Activated CD4-positive, alpha-beta T cell treated with anti-CD3 and anti-CD28 coated beads, Interleukin-2, amount 50 U/mL, for 16 hours (primary cell): Measurements from ENCODE around the gene RASGRF2.
"Not testable (repeated sequence)": the region's sequence is repeated elsewhere in the genome, so short reads cannot be mapped to it uniquely, and the experiment has no call there.

ENCODE experiments used
- DNase-seq: peaks from one replicate; pipeline ENCODE4 v3.0.0-alpha.2; 2020

The RASGRF2 gene

GRCh38 chr5:81023261-81023970 is 63.3 kb downstream of the RASGRF2 start:
- DNase-seq = no peak

DNA sequence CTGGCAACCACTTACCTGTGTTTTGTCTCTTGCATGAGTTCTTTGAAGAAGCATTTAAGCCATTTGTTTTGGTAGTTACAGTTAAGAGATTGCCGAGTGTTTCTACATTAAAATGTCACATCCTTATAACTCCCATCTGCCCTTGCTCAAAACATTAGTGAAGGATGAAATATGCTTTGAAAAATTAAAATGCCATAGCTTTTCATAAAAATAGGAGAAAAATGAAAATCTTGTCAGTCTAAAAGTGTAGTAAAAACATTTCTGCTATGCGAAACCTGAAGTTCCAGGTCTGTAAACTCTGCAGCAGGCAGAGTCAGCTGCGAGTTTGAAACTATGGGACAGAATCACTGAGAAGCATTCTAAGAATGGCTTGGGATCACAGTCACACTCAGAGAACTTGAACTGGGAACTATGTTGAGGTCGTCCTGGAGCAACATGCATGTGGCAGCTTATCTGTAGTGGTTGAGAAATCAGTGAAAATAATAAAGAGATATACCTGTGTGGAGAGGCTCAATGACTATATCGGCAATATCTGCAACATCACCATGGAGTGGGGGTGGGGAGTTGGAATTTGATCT is 67.4 kb downstream of the RASGRF2 start:
- no peak for DNase-seq

DNA sequence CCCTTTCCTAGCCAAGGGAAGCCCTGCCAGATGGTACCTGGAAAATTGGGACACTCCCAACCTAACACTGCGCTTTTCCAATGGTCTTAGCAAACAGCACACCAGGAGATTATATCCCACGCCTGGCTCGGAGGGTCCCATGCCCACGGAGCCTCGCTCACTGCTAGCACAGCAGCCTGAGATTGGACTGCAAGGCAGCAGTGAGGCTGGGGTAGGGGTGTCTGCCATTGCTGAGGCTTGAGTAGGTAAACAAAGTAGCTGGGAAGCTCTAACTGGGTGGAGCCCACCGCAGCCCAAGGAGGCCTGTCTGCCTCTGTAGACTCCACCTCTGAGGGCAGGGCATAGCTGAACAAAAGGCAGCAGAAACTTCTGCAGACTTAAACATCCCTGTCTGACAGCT is 68.7 kb downstream of the RASGRF2 start:
- DNase-seq = not testable (repeated sequence)

DNA sequence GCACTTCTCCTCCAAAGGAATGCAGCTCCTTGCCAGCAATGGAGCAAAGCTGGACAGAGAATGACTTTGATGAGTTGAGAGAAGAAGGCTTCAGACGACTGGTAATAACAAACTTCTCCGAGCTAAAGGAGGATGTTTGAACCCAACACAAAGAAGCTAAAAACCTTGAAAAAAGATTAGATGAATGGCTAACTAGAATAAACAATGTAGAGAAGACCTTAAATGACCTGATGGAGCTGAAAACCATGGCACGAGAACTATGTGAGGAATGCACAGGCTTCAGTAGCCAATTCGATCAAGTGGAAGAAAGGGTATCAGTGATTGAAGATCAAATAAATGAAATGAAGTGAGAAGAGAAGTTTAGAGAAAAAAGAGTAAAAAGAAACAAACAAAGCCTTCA is 69.6 kb downstream of the RASGRF2 start:
- not testable (repeated sequence) for DNase-seq

DNA sequence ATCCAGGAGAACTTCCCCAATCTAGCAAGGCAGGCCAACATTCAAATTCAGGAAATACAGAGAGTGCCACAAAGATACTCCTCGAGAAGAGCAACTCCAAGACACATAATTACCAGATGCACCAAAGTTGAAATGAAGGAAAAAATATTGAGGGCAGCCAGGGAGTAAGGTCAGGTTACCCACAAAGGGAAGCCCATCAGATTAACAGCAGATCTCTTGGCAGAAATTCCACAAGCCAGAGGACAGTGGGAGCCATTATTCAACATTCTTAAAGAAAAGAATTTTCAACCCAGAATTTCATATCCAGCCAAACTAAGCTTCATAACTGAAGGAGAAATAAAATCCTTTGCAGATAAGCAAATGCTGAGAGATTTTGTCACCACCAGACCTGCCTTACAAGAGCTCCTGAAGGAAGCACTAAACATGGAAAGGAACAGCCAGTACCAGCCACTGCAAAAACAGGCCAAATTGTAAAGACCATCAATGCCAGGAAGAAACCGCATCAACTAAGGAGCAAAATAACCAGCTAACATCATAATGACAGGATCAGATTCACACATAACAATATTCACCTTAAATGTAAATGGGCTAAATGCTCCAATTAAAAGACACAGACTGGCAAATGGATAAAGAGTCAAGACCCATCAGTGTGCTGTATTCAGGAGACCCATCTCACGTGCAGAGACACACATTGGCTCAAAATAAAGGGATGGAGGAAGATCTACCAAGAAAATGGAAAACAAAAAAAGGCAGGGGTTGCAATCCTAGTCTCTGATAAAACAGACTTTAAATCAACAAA is 70.3 kb downstream of the RASGRF2 start:
- not testable (repeated sequence) for DNase-seq

GRCh38 chr5:81035522-81035921 is 75.4 kb downstream of the RASGRF2 start:
- no peak for DNase-seq

DNA sequence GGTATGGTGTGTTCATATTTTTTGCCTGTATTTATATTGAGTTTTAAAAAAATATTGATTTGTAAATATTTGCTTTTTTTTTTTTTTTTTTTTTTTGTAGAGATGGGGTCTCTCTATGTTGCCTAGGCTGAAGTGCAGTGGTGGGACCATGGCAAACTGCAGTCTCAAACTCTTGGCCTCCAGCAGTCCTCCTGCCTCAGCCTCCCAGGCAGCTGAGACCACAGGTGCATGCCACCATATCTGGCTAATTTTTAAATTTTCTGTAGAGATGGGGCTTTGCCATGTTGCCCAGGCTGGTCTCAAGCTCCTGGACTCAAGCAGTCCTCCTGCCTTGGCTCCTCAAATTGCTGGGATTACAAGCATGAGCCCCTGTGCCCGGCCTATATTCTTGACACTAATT is 78.3 kb downstream of the RASGRF2 start:
- no peak for DNase-seq

GRCh38 chr5:81044868-81045267 is 84.7 kb downstream of the RASGRF2 start:
- no peak for DNase-seq

- DNase-seq = no peak
These were observed 85.2 kb downstream of the RASGRF2 start for GRCh38 chr5:81045389-81045807.

DNA sequence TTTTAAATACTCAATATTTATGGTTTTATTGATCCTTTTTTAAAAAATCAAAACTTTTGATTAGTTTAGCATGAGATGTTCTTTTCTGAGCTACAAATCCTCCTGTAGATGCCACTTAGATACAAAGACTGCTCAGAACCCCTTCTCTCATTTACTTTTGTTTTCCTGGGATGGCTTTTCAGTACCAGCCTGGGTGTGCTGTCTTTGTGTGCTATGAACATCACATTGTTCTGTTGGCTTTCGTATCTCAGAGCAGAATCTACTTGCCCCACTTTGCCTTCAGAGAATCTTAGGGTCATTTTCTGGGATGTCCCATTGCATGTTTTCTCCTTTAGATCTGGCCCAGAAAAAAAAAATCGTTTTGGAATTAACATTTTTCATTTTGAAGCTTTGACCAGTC is 85.9 kb downstream of the RASGRF2 start:
- no peak for DNase-seq

- DNase-seq = no peak
These were observed 92.2 kb downstream of the RASGRF2 start for GRCh38 chr5:81052325-81052724.

DNA sequence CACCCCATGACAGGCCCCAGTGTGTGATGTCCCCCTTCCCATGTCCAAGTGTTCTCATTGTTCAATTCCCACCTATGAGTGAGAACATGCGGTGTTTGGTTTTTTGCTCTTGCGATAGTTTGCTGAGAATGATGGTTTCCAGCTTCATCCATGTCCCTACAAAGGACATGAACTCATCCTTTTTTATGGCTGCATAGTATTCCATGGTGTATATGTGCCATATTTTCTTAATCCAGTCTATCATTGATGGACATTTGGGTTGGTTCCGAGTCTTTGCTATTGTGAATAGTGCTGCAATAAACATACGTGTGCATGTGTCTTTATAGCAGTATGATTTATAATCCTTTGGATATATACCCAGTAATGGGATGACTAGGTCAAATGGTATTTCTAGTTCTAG is 93.1 kb downstream of the RASGRF2 start:
- not testable (repeated sequence) for DNase-seq

DNA sequence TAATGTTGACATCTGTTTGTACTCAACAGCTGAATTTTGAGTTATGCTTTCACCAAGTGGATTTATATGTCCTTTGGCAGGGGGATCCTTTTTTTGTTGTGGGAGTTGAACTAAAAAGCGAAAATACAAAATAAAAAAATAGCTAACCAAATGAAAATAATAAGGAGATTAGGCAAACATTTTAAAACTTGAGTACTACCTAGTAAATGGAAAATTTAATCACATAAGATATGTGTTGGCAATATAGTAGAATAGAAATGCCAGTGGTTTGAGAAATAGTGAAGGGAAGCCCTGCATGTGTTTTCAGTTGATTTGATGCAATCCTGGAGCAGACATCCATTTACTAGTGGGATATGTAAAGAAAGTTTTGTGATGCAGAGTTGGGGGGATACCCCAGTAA is 98.0 kb downstream of the RASGRF2 start:
- no peak for DNase-seq

- no peak for DNase-seq
These were observed 105.3 kb downstream of the RASGRF2 start for GRCh38 chr5:81065492-81065891.

DNA sequence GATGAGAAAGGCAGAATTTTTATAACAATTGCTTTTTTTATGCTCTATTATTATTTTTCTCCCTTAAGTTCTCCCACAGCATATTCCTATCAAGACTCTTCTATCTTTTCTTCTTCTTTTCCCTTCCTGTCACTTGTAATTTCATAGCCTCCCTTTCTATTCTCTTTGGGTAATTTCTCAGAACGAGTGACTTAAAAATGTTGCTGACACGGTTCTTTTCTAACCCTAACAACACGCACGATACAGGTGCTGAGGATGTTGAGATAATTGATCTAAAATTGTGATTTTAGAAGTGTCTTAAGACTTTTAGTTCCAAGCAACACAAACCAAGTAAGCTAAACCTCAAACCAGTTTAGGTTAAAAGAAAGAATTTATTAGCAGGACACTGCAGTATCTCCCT is 105.9 kb downstream of the RASGRF2 start:
- DNase-seq = no peak

GRCh38 chr5:81067406-81067805 is 107.2 kb downstream of the RASGRF2 start:
- no peak for DNase-seq

- DNase-seq = no peak
These were observed 107.9 kb downstream of the RASGRF2 start for GRCh38 chr5:81068063-81068462.

DNA sequence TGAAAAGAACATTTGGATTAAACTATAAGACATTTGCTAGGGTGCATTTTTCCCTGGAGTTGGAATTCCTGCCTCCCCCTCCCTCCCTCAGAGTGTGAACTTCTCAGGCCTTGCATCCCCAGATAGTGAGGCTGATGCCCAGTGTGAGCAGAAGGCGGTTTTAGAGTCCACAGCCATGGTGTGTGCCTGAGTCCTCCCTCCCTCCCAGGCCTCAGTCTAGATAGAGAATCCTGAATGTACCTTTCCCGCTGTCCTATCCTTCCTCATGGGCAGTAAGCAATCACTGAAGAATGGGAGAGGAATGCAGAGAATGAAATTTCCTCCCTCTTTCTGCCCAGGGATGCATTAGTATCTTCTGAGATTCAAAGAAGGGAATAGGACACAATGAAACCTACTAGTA is 108.5 kb downstream of the RASGRF2 start:
- DNase-seq = no peak

- no peak for DNase-seq
These were observed 109.8 kb downstream of the RASGRF2 start for GRCh38 chr5:81069990-81070389.

DNA sequence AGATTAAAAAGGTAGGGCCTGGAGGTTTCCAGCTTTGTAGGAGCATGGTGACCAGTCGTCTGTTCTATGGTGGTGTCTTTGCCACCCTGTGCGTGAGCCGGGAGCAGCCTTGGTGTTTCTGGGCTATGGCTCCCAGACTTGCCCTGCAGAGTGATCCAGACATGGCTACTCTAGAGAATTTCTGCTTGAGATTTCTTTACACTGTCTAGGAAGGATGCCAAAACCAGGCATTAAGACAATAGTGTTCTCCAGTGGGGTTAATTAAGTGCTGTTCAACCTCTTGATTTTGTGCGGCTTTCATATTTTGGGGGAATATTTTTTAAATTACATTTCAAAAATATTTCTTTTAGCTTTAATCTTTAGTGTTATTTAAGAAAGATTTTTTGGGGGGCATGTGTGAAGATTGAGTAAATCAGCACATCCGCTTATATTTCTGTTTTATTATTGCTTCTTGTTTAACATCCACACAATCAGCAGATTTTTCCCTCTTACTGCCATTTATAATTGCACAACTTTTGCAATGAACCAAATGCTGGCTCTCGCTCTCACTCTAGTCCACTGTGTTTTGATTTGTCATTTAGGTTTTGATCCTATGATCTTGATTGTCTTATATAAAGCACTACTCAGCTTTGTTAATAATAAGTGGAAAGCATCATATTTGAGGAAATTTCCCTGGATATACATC is 110.5 kb downstream of the RASGRF2 start:
- no peak for DNase-seq

DNA sequence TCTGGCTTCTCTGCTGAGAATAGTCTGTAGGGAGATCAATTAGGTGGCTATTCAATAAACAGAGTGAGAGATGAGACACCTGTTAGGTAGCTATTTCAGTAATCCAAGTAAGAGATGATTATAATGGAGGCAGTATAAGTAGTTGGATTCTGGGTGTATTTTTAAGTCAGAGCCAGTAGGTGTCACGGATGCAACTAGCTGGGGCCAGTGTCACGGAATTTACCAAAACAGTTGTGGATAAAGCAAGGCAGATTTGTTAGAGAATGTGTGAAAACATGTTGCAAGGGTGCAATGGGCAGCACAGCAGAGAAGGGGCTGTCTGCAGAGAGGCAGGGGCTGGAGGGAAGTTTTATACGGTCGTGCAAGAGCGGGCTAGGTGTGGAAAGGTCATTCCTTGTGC is 114.9 kb downstream of the RASGRF2 start:
- DNase-seq = no peak

- no peak for DNase-seq
These were observed 116.9 kb downstream of the RASGRF2 start for GRCh38 chr5:81077105-81077504.

DNA sequence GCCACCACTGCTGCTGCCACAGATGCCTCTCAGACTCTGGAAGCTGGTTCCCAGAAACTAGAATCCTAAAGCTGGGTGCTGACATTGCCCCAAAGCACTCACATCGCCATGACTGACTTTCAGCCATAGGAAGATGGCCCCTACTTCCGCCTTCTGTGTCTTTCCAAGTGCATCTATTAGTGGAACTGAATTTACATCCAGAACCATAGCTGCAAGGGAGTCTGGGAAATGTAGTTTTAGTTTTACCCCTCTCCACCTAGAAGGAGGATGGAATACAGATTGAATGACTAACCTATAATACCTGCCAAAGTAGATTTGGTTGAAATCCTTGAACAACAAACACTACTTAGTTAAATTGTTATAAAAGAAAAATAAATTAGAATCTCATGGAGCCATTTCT is 118.8 kb downstream of the RASGRF2 start:
- DNase-seq = no peak
